Measurements from ENCODE around the gene VENTX.

The VENTX gene

DNA sequence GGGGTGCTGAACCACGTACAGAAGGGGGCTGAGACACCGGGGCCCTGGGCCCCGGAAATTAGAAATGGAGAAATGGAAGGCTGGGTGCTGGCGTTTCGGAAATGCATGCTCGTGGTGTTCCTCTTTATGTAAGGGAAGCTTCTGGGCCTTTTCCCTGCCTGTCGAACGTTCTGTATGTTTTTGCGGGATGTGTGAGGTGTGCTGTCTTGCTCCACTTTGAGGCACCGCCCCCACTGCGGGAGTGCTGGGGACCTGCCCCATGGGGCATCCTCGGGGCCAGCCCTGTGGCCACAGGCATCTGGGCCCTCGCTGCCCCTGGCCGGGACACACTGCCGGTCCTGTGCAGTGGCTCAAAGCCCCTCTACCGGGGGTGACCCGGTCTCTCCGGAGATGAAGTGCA lies 1.7 kb upstream of the VENTX start:
- CTCF ChIA-PET: no interaction called here
- TF ChIP-seq ZEB2 (tag by site-specific recombination; IDR thresholded peaks at IDR 0.05) (no peak), MZF1 (tag by site-specific recombination; IDR thresholded peaks at IDR 0.05; ENCODE audit: borderline replicate concordance) (no peak), ZNF23 (tag by site-specific recombination; IDR thresholded peaks at IDR 0.05; ENCODE audit: borderline replicate concordance) (no peak), ZNF571 (tag by site-specific recombination; IDR thresholded peaks at IDR 0.05) (no peak), ZBTB21 (tag by site-specific recombination; IDR thresholded peaks at IDR 0.05) (no peak), ZNF670 (tag by site-specific recombination; IDR thresholded peaks at IDR 0.05; ENCODE audit: low read depth) (no peak), ZNF394 (tag by site-specific recombination; IDR thresholded peaks at IDR 0.05; ENCODE audit: borderline replicate concordance) (no peak)
- TF ChIP-seq, protein P1, sequence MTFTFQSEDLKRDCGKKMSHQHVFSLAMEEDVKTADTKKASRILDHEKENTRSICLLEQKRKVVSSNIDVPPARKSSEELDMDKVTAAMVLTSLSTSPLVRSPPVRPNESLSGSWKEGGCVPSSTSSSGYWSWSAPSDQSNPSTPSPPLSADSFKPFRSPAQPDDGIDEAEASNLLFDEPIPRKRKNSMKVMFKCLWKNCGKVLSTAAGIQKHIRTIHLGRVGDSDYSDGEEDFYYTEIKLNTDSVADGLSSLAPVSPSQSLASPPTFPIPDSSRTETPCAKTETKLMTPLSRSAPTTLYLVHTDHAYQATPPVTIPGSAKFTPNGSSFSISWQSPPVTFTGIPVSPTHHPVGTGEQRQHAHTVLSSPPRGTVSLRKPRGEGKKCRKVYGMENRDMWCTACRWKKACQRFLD (tag by site-specific recombination; IDR thresholded peaks at IDR 0.05): no peak
- no peaks in the 10 kb centered on the region for H3K36me3 ChIP-seq (ENCODE audit: control insufficient read depth in 2 of 2, insufficient read depth in 1 of 2, low read length in 2 of 2)
- POLR2A ChIA-PET: no interaction called here
- H3K27ac ChIP-seq (ENCODE audit: extremely low read depth, low read depth, low read length): no peak overlapping the region
- H3K9me3 ChIP-seq (ENCODE audit: control insufficient read depth, insufficient read depth, low read depth, low read length): no peaks in the 10 kb centered on the region
- no peak overlapping the region for H3K4me3 ChIP-seq (ENCODE audit: low read depth, low read length)
- H3K4me1 ChIP-seq (ENCODE audit: control insufficient read depth, insufficient read depth, low read length): no peaks in the 10 kb centered on the region

DNA sequence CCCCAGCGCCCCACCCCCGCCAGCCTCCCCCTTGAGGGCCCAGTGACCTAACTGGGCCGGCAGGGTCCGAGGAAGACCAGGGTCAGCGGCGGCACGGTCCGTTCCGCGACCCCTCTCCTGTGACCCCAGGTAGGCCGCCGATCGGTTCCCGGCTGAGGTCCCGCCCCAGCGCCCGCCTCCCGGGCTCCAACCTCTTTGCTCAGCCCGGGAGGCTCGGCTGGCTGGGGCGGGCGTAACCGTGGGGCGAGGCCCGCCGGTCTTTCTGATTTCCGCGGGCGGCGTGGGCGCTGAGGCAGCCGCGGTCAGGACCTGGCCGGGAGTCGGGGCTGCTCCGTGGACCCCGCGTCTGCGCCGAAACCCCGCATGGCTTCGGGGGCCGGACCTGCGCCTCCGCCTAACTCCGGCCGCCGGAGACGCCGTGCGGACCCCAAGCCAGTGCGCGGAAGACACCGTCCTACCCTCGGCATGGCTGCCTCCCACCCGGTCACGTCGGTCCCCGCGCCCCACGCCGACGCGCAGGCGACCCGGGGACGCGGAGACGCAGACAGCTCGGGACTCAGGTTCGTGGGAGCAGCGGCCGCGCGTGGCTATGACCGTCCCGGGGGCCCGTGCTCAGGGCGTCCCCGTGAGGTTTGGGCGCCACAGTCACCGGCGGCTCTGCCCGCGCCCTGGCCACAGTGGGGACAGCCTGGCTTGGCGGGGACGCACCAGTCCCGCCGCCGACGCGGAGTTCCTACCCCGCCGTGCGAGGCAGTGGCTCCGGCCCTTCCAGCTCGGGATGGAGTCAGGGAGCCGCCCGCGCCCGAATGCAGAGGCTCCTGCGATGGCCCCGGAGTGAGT lies 1.0 kb upstream of the VENTX start:
- POLR2A ChIA-PET: no interaction called here
- Histone ChIP-seq H3K36me3 (ENCODE audit: control insufficient read depth in 2 of 2, insufficient read depth in 1 of 2, low read length in 2 of 2) (no peaks in the 10 kb centered on the region), H3K27ac (ENCODE audit: extremely low read depth, low read depth, low read length) (no peak overlapping the region), H3K4me1 (ENCODE audit: control insufficient read depth, insufficient read depth, low read length) (no peaks in the 10 kb centered on the region), H3K4me3 (ENCODE audit: low read depth, low read length) (no peak overlapping the region), H3K9me3 (ENCODE audit: control insufficient read depth, insufficient read depth, low read depth, low read length) (no peaks in the 10 kb centered on the region)
- TF ChIP-seq ATF2 (tag by site-specific recombination; IDR thresholded peaks at IDR 0.05; ENCODE audit: low read depth): no peak
- no peak for TF ChIP-seq ZNF214 (tag by site-specific recombination; IDR thresholded peaks at IDR 0.05; ENCODE audit: borderline replicate concordance)
- CTCF ChIA-PET: no interaction called here

DNA sequence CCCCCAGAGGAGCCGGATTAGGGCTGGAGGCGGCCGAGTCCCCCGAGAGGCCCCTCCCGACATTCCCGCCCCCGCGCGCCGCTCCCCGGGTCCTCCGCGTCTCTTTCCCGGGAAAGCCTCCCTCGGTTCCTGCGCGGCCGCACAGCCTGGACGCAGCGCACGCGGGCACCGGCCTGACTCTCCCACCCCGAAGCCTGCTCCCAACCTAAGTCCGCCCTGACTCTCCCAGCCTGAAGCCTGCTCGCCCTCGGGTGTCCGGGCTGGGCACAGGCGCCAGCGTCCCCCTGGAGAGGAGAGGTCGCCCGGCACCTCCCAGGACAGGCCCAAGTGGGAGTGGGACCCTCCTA lies 441 bp upstream of the VENTX start:
- TF ChIP-seq ZNF148 (tag by site-specific recombination; IDR thresholded peaks at IDR 0.05; ENCODE audit: borderline replicate concordance) (no peak), ZNF239 (tag by site-specific recombination; IDR thresholded peaks at IDR 0.05) (no peak), ZEB2 (tag by site-specific recombination; IDR thresholded peaks at IDR 0.05) (no peak), HOXC10 (CRISPR knock-in tag; IDR thresholded peaks at IDR 0.05) (no peak), ZNF777 (tag by site-specific recombination; IDR thresholded peaks at IDR 0.05; ENCODE audit: borderline replicate concordance) (no peak), ZNF571 (tag by site-specific recombination; IDR thresholded peaks at IDR 0.05) (no peak)
- TF ChIP-seq, protein P2, sequence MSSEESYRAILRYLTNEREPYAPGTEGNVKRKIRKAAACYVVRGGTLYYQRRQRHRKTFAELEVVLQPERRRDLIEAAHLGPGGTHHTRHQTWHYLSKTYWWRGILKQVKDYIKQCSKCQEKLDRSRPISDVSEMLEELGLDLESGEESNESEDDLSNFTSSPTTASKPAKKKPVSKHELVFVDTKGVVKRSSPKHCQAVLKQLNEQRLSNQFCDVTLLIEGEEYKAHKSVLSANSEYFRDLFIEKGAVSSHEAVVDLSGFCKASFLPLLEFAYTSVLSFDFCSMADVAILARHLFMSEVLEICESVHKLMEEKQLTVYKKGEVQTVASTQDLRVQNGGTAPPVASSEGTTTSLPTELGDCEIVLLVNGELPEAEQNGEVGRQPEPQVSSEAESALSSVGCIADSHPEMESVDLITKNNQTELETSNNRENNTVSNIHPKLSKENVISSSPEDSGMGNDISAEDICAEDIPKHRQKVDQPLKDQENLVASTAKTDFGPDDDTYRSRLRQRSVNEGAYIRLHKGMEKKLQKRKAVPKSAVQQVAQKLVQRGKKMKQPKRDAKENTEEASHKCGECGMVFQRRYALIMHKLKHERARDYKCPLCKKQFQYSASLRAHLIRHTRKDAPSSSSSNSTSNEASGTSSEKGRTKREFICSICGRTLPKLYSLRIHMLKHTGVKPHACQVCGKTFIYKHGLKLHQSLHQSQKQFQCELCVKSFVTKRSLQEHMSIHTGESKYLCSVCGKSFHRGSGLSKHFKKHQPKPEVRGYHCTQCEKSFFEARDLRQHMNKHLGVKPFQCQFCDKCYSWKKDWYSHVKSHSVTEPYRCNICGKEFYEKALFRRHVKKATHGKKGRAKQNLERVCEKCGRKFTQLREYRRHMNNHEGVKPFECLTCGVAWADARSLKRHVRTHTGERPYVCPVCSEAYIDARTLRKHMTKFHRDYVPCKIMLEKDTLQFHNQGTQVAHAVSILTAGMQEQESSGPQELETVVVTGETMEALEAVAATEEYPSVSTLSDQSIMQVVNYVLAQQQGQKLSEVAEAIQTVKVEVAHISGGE (tag by site-specific recombination; conservative IDR thresholded peaks at IDR 0.05; ENCODE audit: low read depth): no peak
- ChIA-PET POLR2A (no interaction called here), CTCF (no interaction called here)
- Histone ChIP-seq H3K4me3 (ENCODE audit: low read depth, low read length) (no peak overlapping the region), H3K27ac (ENCODE audit: extremely low read depth, low read depth, low read length) (no peak overlapping the region), H3K36me3 (ENCODE audit: control insufficient read depth in 2 of 2, insufficient read depth in 1 of 2, low read length in 2 of 2) (no peaks in the 10 kb centered on the region), H3K4me1 (ENCODE audit: control insufficient read depth, insufficient read depth, low read length) (no peaks in the 10 kb centered on the region), H3K9me3 (ENCODE audit: control insufficient read depth, insufficient read depth, low read depth, low read length) (no peaks in the 10 kb centered on the region)
